Mesothelial cell of epicardium (in vitro differentiated cells): ENCODE results near the gene MYO5A. TPM values are rescaled to one million over a fixed set of nuclear protein-coding genes. Genes with fewer than 3 reads are reported as not detected.

Experiments used
- DNase-seq, 2 experiments: peaks; one replicate each; pipeline ENCODE4 v3.0.0; 2021; ENCODE audit warnings: low spot score in 2 of 2; ENCODE audit not compliant: unreplicated experiment in 2 of 2
- H3K27ac Mint-ChIP-seq: 2 replicates; pipeline ENCODE4 v1.8.0; 2021; ENCODE audit warnings: mixed read lengths
- H3K27me3 Mint-ChIP-seq: 2 replicates; pipeline ENCODE4 v1.8.0; 2021; ENCODE audit warnings: low read depth, mixed read lengths
- H3K36me3 Mint-ChIP-seq: 2 replicates; pipeline ENCODE4 v1.8.0; 2021; ENCODE audit warnings: mixed read lengths
- H3K4me1 Mint-ChIP-seq: 2 replicates; pipeline ENCODE4 v1.8.0; 2021; ENCODE audit warnings: mixed read lengths
- H3K4me3 Mint-ChIP-seq: 2 replicates; pipeline ENCODE4 v1.8.0; 2021; ENCODE audit warnings: mild to moderate bottlenecking, moderate library complexity, mixed read lengths
- H3K9me3 Mint-ChIP-seq: 2 replicates; pipeline ENCODE4 v1.8.0; 2021; ENCODE audit warnings: mixed read lengths
- CTCF ChIP-seq: fragments of 200-600 bp; sonication (generic); IDR thresholded peaks from one replicate; pipeline ENCODE4 v1.5.0; 2021; ENCODE audit warnings: antibody characterized with exemption; ENCODE audit not compliant: unreplicated experiment
- total RNA-seq: library from RNA; stranded (reverse); gene quantifications from 3 replicates; pipeline ENCODE4 v1.2.1, GENCODE V29; 2021

MYO5A gene
- total RNA-seq, 1 donor from 2014 or later = 14.4 TPM

GRCh38 chr15:52506549-52506948 is 22.1 kb downstream of the MYO5A start:
- Mint-ChIP-seq H3K4me1 (no peaks in the 10 kb centered on the region), H3K9me3 (no peaks in the 10 kb centered on the region), H3K27me3 (no peaks in the 10 kb centered on the region), H3K36me3 (no peaks in the 10 kb centered on the region), H3K27ac (no peak overlapping the region), H3K4me3 (no peak overlapping the region)
- no peak for DNase-seq
- no peak for TF ChIP-seq CTCF

- Mint-ChIP-seq H3K4me1 (no peaks in the 10 kb centered on the region), H3K4me3 (no peak overlapping the region), H3K27ac (no peak overlapping the region), H3K9me3 (no peaks in the 10 kb centered on the region), H3K36me3 (no peaks in the 10 kb centered on the region), H3K27me3 (no peaks in the 10 kb centered on the region)
- DNase-seq = no peak
- TF ChIP-seq CTCF = no peak
Observed at GRCh38 chr15:52505151-52505550, 23.5 kb downstream of the MYO5A start.

GRCh38 chr15:52503788-52504496 is 24.7 kb downstream of the MYO5A start:
- TF ChIP-seq CTCF = no peak
- Mint-ChIP-seq H3K36me3 (no peaks in the 10 kb centered on the region), H3K27ac (no peak overlapping the region), H3K4me3 (no peak overlapping the region), H3K9me3 (no peaks in the 10 kb centered on the region), H3K27me3 (no peaks in the 10 kb centered on the region), H3K4me1 (peaks cover under 1% of the 10 kb centered on the region)
- no peak for DNase-seq

- Mint-ChIP-seq H3K4me1 (peaks cover 2% of the 10 kb centered on the region), H3K36me3 (no peaks in the 10 kb centered on the region), H3K9me3 (no peaks in the 10 kb centered on the region), H3K27me3 (no peaks in the 10 kb centered on the region), H3K4me3 (no peak overlapping the region), H3K27ac (no peak overlapping the region)
- DNase-seq = no peak
- no peak for TF ChIP-seq CTCF
Observed at GRCh38 chr15:52502608-52503007, 26.1 kb downstream of the MYO5A start.

- no peaks in the 10 kb centered on the region for H3K9me3 Mint-ChIP-seq
- no peaks in the 10 kb centered on the region for H3K36me3 Mint-ChIP-seq
- no peak overlapping the region for H3K4me3 Mint-ChIP-seq
- no peaks in the 10 kb centered on the region for H3K27me3 Mint-ChIP-seq
- DNase-seq = no peak
- H3K27ac Mint-ChIP-seq = no peak overlapping the region
- peaks cover 2% of the 10 kb centered on the region for H3K4me1 Mint-ChIP-seq
- TF ChIP-seq CTCF = no peak
Observed at GRCh38 chr15:52499506-52499905, 29.2 kb downstream of the MYO5A start.
